Ishikawa (cell line): Measurements from ENCODE around the gene SNED1.

ENCODE experiments used
- CEBPB ChIP-seq: IDR thresholded peaks from 2 replicates; pipeline ENCODE4 v1.6.1; 2012
- CREB1 ChIP-seq: IDR thresholded peaks from 2 replicates; pipeline ENCODE4 v1.6.1; 2012; ENCODE audit warnings: low read depth
- EGR1 ChIP-seq: IDR thresholded peaks from 2 replicates; pipeline ENCODE4 v1.6.1; 2012
- EP300 ChIP-seq: IDR thresholded peaks from 2 replicates; pipeline ENCODE4 v1.6.1; 2012; ENCODE audit warnings: borderline replicate concordance
- FOXM1 ChIP-seq: IDR thresholded peaks from 2 replicates; pipeline ENCODE4 v1.6.1; 2012; ENCODE audit warnings: low read depth, borderline replicate concordance
- NFIC ChIP-seq: IDR thresholded peaks from 2 replicates; pipeline ENCODE4 v1.6.1; 2012
- RAD21 ChIP-seq: IDR thresholded peaks from 2 replicates; pipeline ENCODE4 v1.6.1; 2012; ENCODE audit warnings: low read depth
- TAF1 ChIP-seq: IDR thresholded peaks from 2 replicates; pipeline ENCODE4 v1.6.1; 2012; ENCODE audit warnings: low read depth, mild to moderate bottlenecking
- TCF12 ChIP-seq: IDR thresholded peaks from 2 replicates; pipeline ENCODE4 v1.6.1; 2012; ENCODE audit warnings: low read depth
- TEAD4 ChIP-seq: IDR thresholded peaks from 2 replicates; pipeline ENCODE4 v1.6.1; 2012
- YY1 ChIP-seq: IDR thresholded peaks from 2 replicates; pipeline ENCODE4 v1.6.1; 2012; ENCODE audit warnings: low read depth
- ZBTB7A ChIP-seq: IDR thresholded peaks from 2 replicates; pipeline ENCODE4 v1.6.1; 2012; ENCODE audit warnings: low read depth
- TF ChIP-seq, protein P1 (sequence below): IDR thresholded peaks from 2 replicates; pipeline ENCODE4 v1.6.1; 2012; ENCODE audit warnings: low read depth, mild to moderate bottlenecking
- TF ChIP-seq, protein P2 (sequence below): IDR thresholded peaks from 2 replicates; pipeline ENCODE4 v1.6.1; 2012
- TF ChIP-seq, protein P3 (sequence below): IDR thresholded peaks from 2 replicates; pipeline ENCODE4 v1.6.1; 2012

The SNED1 gene

DNA sequence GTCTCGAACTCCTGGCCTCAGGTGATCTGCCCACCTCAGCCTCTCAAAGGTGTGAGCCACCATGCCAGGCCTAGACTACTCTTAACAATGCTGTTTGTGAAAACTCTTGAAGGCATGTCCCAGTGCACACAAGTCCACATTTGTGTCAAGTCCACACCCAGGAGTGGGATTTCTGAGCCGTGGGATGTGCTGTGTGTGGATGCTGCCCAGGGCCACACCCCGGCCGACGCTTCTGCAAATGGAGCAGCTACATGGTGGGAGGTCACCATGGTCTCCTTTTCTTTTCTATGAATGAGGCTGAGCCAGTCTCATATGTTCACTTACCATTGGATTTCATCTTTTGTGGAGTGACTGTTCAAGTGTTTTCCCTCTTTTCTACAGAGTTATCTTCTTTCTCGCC is 15.8 kb downstream of the SNED1 start:
- no peak for TF ChIP-seq ZBTB7A
- TF ChIP-seq, protein P1, sequence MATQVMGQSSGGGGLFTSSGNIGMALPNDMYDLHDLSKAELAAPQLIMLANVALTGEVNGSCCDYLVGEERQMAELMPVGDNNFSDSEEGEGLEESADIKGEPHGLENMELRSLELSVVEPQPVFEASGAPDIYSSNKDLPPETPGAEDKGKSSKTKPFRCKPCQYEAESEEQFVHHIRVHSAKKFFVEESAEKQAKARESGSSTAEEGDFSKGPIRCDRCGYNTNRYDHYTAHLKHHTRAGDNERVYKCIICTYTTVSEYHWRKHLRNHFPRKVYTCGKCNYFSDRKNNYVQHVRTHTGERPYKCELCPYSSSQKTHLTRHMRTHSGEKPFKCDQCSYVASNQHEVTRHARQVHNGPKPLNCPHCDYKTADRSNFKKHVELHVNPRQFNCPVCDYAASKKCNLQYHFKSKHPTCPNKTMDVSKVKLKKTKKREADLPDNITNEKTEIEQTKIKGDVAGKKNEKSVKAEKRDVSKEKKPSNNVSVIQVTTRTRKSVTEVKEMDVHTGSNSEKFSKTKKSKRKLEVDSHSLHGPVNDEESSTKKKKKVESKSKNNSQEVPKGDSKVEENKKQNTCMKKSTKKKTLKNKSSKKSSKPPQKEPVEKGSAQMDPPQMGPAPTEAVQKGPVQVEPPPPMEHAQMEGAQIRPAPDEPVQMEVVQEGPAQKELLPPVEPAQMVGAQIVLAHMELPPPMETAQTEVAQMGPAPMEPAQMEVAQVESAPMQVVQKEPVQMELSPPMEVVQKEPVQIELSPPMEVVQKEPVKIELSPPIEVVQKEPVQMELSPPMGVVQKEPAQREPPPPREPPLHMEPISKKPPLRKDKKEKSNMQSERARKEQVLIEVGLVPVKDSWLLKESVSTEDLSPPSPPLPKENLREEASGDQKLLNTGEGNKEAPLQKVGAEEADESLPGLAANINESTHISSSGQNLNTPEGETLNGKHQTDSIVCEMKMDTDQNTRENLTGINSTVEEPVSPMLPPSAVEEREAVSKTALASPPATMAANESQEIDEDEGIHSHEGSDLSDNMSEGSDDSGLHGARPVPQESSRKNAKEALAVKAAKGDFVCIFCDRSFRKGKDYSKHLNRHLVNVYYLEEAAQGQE = no peak
- TF ChIP-seq TAF1 = no peak
- TF ChIP-seq EP300 = no peak

DNA sequence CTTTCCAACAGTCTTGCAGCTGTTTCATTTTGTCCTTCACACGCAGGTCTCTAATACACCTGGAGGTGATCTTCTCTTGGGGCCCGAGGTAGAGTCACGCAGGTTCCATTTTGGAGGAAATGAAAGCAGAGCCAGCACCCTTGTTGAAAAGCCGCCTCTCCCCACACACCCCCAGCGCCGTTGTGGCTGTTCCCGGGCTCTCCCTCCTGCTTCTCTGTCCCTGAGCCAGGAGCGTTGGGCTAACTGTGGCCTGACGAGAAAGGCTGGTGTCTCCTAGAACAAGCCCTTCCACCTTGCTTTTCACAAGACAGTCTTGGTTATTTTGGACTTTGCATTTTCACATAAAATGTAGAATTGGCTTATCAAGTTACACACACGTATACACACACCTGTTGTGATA is 16.3 kb downstream of the SNED1 start:
- no peak for TF ChIP-seq NFIC
- TF ChIP-seq TCF12 = no peak
- TF ChIP-seq FOXM1 = no peak
- no peak for TF ChIP-seq TAF1
- TF ChIP-seq, protein P2, sequence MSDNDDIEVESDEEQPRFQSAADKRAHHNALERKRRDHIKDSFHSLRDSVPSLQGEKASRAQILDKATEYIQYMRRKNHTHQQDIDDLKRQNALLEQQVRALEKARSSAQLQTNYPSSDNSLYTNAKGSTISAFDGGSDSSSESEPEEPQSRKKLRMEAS = no peak
- no peak for TF ChIP-seq RAD21
- no peak for TF ChIP-seq YY1
- no peak for TF ChIP-seq CREB1
- no peak for TF ChIP-seq EP300
- TF ChIP-seq, protein P1 = no peak
- TF ChIP-seq, protein P3, sequence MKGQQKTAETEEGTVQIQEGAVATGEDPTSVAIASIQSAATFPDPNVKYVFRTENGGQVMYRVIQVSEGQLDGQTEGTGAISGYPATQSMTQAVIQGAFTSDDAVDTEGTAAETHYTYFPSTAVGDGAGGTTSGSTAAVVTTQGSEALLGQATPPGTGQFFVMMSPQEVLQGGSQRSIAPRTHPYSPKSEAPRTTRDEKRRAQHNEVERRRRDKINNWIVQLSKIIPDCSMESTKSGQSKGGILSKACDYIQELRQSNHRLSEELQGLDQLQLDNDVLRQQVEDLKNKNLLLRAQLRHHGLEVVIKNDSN = no peak
- no peak for TF ChIP-seq CEBPB
- TF ChIP-seq EGR1 = no peak
- TF ChIP-seq ZBTB7A = no peak
- TF ChIP-seq TEAD4 = no peak

DNA sequence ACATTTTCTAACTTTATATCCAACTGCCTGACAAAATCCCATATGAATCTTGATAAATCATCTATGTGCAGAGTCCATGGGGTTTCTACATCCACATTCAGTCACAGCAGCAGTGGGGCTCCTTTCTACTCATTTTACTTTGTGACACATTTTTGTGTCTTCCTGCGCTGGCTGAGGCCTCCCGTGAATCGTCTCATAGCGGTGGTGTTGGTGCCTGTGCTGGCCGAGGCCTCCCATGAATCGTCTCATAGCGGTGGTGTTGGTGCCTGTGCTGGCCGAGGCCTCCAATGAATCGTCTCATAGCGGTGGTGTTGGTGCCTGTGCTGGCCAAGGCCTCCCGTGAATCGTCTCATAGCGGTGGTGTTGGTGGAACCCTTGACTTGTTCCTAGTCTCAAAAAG is 17.0 kb downstream of the SNED1 start:
- TF ChIP-seq FOXM1 = no peak
- no peak for TF ChIP-seq TEAD4
- TF ChIP-seq CEBPB = no peak
- no peak for TF ChIP-seq RAD21
- TF ChIP-seq EGR1 = no peak
- TF ChIP-seq TAF1 = no peak
- no peak for TF ChIP-seq CREB1
- TF ChIP-seq NFIC = no peak
- TF ChIP-seq, protein P3 = no peak
- TF ChIP-seq YY1 = no peak
- TF ChIP-seq ZBTB7A = no peak
- no peak for TF ChIP-seq EP300
- TF ChIP-seq, protein P1 = no peak
- TF ChIP-seq TCF12 = no peak

DNA sequence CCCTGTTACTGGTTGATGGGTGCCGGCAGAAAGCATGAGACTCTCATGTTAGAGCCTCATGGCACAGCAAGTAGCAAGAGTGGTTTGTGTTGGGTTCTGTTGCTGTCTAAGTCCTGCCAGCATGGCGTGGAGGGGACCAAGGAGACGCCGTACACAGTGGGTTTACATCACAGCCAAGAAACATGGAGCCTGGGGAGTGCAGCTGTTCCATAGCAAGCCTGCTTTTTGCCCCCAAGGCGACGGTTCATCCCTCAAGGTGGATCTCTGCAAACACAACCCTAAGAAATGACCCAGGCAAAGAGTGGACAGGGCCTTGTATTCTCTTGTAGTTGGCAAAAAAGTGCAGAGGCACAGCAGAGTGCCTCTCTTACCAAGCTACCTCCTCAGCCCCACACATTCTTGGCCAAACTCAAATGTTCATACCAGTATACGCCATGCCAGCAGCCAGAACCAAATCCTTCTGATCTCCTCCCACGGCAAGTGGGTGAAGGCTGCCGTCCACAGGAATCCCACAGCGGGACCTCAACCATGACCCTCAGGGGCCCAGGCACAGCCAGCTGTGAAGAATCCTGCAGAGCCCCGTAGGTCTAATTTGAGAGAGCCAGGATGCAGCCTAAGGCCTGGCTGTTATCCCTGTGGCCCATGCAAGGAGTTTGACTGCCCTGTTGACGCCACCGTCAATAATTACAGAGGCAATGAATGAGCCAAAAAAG is 19.0 kb downstream of the SNED1 start:
- TF ChIP-seq TEAD4 (no peak), EGR1 (no peak), FOXM1 (no peak), ZBTB7A (no peak), NFIC (no peak)
- TF ChIP-seq, protein P2 = no peak
- TF ChIP-seq, protein P1 = no peak
- TF ChIP-seq, protein P3 = no peak
